CD4-positive, alpha-beta T cell treated with Interleukin-12 subunit alpha and Interleukin-12 subunit beta, for 1 hour (primary cell): ENCODE results near the gene CCDC28A.
A peak's percentile ranks its signal among the peaks of the same experiment; 100 is the strongest.

ENCODE experiments used
- DNase-seq: peaks from one replicate; pipeline ENCODE4 v3.0.0-alpha.2; 2020

Gene CCDC28A

DNA sequence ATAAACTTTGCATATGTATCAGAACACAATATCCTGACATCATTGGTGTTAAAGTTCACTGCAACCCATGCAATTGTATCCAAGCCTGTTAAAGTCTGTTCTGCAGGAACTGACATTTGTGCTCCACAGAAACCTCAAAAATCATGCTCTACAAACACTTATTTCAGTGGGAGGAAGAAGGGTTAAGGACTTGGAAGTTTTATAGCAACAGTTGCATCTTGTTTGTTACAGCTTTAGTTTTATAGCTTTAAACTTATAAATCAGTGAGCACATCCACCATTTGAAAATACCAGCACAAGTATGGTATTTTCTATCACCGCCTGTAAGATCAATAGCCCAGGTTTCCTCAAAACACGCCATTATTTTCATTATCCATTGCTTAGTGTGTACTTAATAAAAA lies 23.2 kb downstream of the CCDC28A start:
- DNase-seq = no peak

- DNase-seq = no peak
Observed at GRCh38 chr6:138797806-138798446, 24.4 kb downstream of the CCDC28A start.

- no peak for DNase-seq
Observed at GRCh38 chr6:138800377-138801150, 27.0 kb downstream of the CCDC28A start.

- no peak for DNase-seq
Observed at GRCh38 chr6:138803331-138803730, 29.8 kb downstream of the CCDC28A start.

DNA sequence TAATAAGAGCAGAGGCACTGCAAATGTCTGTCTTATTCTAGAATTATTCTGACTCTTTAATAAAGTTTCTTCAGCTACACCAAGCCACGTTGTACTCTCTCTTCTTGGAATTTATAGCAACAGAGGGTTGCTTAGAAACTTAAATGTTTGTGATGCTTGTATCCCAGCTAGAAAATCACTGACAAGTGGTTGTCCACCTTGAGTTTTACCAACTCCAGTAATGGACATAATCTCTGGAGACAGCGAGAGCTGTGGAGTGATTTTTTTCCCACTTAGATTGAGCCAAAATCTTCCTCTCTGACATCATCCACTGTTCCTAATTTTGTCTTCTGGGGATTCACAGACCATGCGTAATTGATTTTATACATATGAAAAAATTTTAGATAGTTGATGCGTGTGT lies 30.3 kb downstream of the CCDC28A start:
- no peak for DNase-seq

DNA sequence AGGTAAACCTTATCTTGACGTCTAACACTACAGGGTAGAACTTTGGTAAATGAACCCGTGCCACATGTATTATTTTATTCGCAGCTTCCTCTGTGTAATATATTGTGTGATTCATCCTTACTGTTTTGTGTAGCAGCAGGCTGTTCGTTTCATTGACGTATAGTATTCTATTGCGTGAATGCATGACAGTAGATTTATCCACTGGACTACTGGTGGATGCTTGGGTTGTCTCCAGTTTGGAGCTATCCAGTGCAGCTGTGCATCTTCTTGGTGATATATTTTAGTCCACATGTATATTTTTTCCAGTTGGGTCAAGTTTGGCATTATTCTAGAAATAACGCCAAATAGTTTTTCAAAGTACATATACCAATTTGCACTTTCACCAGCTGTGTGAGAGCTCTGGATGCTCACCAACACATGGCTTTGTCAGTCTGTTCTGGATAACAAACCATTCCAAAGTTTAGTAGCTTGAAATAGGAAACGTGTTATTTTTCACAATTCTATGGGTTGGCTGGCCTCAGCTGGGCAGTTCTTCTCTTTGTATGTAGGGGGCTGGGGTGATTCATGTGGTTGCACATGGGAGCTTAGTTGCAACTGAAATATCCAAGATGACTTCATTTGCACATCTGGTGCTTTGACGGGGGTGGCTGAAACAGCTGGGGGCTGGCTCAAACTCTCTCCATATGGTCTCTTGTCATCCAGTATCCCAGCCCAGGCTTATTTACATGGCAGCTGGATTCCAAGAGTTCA lies 31.6 kb downstream of the CCDC28A start:
- DNase-seq = no peak

GRCh38 chr6:138806889-138807288 lies 33.3 kb downstream of the CCDC28A start:
- no peak for DNase-seq

- no peak for DNase-seq
Observed at GRCh38 chr6:138809677-138810076, 36.1 kb downstream of the CCDC28A start.

DNA sequence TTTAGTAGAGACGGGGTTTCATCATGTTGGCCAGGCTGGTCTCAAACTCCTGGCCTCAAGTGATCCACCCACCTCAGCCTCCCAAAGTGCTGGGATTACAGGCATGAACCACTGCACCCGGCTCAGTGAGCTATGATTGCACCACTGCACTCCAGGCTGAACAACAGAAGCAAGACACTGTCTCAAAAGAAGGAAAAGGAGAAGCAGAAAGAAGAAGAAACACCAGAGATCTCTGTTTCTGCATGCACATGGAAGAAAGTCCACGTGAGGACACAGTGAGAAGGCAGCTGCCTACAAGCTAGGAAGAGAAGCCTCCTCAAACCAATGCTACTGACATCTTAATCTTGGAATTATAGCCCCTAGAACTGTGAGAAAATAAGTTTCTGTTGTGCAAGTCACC lies 38.3 kb downstream of the CCDC28A start:
- DNase-seq = no peak

DNA sequence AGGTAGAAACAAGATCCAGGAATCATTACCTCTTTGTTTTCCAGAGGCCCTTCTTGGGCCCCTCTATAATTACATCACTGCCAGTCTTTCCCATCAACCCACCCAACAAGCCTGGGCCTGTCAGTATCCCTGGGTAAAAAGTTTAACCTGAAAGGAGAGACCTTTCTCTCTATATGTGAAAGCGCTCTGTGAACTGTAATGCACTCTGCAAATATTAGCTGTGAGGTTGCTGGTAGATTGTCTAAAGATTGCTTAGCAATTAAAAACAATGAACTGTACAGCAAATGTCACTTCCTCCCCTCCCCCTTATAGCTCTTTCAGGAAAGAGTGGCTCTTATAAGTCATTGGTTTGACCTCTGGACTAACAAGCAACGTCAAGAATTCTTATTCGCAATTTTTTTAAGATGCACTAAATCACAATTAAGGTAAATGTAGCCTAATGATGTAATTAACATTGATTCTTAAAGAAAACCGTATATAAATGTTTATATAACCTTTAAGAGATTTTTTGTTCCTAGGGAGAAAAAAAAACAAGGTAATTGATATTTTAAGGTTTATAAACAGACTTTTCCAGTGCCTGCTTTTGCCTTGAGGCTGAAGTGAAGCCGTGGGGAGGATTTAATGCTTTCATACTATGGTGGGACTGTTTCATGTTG lies 40.7 kb downstream of the CCDC28A start:
- no peak for DNase-seq

GRCh38 chr6:138815221-138815620 lies 41.7 kb downstream of the CCDC28A start:
- no peak for DNase-seq

DNA sequence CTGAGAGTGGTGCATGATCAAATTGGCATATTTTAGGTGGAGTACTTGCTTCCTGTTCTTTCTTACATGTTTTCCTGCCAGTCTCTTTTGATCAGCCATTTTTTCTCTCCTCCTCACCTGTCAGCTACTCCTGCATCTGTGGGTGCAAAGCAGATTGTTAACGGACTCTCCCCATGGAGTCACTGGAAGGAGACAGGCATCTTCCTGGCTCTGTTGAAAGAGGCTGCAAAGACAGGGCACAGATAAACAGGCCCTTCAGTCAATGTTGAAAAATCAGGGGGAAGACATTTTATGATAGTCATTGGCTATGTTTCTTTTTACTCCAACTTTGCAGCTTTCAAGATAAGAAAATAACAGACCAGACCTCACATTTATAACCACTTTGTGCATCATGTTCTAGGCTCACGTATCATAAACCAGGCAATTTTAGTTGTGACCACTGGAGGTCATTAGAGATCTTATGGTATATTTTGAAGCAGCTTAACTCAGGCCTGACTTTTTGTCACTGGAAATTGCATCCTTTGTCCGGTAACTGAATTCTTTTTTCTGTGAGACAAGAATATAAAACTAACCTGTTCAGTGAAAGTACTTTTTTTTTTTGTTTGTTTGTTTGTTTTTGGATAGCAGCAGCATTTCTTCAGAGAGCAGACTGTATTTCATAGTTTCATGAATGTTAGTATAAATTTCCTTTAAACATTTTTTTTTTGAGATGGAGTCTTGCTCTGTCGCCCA lies 42.4 kb downstream of the CCDC28A start:
- peak; percentile 50 for DNase-seq

DNA sequence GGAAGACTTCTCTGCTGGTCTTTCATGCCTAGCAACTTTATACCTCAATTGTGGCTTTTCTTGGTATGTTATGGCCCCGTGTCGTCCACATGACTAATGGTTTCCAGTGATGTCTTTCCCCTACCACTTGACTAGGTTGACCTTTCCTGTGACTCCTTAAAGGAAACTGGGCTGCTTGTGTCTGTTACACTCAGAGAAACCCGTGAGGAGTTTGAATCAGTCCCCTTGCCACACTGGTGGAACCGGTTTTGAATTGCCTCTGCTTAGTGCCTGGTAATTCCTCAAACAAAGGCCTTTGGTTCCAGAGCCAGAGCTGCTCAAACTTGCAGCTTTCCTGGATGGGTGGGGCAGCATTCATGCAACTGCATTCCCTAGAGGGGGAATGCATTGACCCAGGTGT lies 44.2 kb downstream of the CCDC28A start:
- DNase-seq = no peak

GRCh38 chr6:138818496-138819194 lies 45.1 kb downstream of the CCDC28A start:
- no peak for DNase-seq

DNA sequence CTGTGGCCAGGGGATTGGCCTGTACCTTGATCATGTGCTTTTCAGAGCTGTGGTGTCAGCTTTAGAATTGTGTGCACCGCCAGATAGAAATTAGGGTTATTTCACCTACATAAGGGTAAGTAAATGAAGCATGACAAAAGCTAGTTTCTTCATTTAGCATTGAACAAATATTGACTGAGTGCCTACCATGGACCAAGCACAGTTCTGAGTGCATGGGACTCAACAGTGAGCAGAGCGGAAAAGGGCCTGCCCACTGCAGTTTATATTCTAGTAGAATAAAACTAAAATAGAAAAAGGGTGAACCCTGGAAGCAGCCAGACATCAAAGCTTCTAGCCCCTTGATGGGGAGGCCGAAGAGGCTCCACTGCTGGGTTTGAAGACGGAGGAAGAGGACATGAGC lies 48.0 kb downstream of the CCDC28A start:
- DNase-seq = no peak

GRCh38 chr6:138824482-138825144 lies 51.0 kb downstream of the CCDC28A start:
- DNase-seq = no peak

DNA sequence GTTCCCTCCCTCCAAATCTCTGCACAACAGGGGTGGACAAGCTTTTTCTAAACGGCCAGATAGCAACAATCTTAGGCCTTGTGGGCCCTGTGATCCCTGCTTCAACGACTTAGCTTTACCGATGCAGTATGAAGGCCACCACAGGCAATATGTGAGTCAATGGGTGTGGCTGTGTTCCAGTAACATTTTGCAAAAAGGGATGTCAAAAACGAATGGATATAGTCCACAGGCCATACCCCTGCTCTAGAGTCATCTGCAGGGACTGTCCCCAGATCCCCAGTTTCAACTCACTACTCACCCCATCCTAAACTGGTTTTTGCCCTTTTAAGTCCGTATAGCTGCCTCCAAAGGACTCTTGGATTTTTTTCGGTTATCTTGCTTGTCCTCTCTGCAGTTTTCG lies 56.7 kb downstream of the CCDC28A start:
- DNase-seq = no peak

DNA sequence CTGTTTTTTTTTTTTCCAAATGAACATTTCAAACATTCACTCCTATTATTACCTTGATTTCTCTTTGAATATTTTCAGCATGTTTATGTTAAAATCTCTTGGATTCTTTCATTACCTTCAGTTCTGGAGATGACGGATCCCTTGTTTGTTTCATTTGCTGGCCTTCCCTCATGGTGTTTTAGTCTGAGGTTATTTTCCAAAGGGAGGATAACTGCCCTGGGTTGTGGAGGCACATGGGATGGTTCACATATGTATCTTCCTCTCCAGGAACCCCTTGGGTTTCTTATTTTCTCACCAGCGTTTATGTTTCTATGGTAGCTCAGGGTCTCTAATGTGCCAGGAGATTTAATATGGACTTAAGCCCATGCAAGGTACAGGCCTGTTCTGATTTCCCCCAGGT lies 58.6 kb downstream of the CCDC28A start:
- DNase-seq = no peak

DNA sequence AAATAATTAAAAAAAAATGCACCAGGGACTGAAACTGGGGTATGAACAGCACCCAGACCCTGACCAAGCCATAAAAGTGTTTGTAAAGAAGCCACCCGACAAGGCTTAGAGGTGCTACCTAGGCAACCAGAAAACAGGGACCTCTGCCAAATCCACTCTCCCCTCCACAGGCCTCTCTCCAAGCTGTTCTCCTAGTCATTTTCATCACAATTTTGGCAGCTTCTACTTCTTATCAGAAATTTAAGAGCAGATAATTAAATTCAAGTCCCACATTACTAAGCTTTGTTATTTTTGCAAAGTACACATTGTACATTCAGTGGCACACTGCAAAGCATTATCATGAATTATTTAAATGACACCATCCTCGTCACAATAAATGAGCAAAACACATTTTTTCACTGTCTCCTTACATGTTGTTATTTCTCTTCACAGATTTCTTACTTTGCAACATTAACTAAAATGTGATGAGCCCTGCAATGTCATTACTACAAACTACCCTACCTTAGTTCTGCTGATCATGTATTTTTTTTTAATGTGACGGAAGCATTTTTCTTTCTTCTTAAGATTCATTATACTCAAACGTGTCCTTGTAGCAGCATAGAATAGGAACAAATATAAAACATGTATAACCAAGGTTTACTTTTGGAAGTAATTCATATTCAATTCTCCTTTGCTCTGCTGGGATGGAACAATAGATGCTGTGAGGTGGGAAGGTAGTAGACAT lies 60.4 kb downstream of the CCDC28A start:
- DNase-seq = no peak

DNA sequence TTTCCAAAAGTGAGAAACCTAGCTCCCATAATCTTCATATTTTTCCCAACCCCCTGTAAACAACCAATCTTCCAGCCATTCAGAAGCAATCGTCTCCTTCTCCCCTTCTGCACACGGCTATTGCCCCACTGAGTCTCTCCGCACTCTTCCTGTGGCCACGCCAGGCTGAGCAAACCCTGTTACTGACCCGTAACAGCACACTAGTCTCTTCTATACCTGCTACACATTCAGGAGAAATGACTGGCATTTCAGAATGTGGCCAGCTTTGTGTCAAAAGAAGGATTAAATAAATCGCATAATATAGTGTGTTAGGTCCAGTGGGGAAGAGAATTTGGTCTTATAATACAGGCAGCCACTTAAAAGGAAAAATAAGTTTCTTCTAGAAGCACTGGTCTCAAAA lies 63.7 kb downstream of the CCDC28A start:
- no peak for DNase-seq
